ENCODE data around the gene NPTX1.
A peak's percentile ranks its signal among the peaks of the same experiment; 100 is the strongest.

Gene NPTX1

DNA sequence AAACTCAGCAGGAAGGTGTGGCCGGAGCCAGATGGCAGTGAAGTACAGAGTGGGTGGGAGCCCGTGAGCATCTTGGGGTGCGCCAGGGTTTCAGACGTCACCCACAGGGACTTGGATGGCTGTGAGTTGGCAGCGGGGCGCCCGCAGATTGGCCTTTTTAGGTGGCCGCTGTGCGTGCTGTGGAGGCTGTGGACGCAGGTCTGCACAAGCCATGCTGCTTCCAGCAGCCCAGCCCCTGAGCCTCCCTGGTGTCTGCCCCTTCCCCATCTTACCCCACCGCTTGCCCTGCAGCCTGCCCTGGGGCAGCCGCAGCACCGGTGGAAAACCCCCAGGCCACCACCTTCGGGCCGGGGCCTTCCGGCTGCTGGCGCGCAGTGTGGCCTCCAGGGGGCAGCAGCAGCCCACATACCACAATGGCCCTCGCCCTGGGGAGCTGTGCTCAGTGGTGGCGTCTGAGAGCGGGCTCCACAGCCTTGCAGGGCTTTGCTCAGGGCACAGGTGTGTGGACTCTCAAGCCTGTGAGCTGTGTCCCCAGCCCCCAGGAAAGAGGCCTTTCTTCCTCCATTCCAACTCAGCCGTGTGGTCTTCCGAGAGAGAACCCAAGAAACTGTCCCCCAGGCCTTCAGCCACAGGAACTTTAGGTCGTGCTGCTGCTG, 49.6 kb downstream of the NPTX1 start:
- TF ChIP-seq, protein P1, sequence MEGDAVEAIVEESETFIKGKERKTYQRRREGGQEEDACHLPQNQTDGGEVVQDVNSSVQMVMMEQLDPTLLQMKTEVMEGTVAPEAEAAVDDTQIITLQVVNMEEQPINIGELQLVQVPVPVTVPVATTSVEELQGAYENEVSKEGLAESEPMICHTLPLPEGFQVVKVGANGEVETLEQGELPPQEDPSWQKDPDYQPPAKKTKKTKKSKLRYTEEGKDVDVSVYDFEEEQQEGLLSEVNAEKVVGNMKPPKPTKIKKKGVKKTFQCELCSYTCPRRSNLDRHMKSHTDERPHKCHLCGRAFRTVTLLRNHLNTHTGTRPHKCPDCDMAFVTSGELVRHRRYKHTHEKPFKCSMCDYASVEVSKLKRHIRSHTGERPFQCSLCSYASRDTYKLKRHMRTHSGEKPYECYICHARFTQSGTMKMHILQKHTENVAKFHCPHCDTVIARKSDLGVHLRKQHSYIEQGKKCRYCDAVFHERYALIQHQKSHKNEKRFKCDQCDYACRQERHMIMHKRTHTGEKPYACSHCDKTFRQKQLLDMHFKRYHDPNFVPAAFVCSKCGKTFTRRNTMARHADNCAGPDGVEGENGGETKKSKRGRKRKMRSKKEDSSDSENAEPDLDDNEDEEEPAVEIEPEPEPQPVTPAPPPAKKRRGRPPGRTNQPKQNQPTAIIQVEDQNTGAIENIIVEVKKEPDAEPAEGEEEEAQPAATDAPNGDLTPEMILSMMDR (IDR thresholded peaks at IDR 0.05; ENCODE audit: borderline replicate concordance, control extremely low read depth, extremely low read depth, insufficient read depth, missing control alignments), result peak; percentile 97
- in situ Hi-C loops (cut with MboI; ENCODE audit: low sequenced_read_pairs, unreplicated experiment), result loop anchor here (5.0 kb wide), 1 partner anchor 551 kb away; no protein-coding TSS in a partner anchor
- DNase-seq (ENCODE audit: low spot score), result peak; percentile 97

DNA sequence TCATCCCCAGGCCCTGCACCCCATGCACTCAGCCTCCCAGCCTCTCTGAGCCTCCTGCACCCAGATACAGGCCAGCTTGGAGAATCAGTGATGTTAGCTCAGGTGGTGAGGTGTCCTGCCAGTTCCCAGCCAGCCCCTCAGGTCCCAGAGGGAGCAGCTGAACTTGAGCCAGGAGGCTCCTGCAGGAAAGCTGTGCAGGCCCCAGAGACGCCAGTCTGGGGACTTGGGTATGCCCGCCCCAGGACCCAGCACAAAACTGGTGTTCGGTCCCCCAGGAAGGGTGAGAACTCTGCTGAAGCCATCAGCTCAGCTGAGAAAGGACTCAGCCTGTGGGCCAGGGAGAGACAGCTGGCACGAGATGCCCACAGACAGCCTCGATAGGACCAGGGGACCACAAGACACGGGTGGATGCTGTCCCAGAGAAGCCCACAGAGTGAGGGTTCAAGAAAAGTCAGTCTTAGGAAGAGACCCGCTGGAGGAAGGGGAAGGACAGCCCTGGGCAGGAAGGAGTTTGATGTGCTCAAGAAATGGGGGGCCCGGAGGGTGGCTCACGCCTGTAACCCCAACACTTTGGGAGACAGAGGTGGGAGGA, 50.5 kb downstream of the NPTX1 start:
- TF ChIP-seq, protein P1 (IDR thresholded peaks at IDR 0.05; ENCODE audit: borderline replicate concordance, control extremely low read depth, extremely low read depth, insufficient read depth, missing control alignments), result no peak
- in situ Hi-C loops (cut with MboI; ENCODE audit: low sequenced_read_pairs, unreplicated experiment), result loop anchor here (5.0 kb wide), 1 partner anchor 551 kb away; no protein-coding TSS in a partner anchor
- no peak for DNase-seq (ENCODE audit: low spot score)

DNA sequence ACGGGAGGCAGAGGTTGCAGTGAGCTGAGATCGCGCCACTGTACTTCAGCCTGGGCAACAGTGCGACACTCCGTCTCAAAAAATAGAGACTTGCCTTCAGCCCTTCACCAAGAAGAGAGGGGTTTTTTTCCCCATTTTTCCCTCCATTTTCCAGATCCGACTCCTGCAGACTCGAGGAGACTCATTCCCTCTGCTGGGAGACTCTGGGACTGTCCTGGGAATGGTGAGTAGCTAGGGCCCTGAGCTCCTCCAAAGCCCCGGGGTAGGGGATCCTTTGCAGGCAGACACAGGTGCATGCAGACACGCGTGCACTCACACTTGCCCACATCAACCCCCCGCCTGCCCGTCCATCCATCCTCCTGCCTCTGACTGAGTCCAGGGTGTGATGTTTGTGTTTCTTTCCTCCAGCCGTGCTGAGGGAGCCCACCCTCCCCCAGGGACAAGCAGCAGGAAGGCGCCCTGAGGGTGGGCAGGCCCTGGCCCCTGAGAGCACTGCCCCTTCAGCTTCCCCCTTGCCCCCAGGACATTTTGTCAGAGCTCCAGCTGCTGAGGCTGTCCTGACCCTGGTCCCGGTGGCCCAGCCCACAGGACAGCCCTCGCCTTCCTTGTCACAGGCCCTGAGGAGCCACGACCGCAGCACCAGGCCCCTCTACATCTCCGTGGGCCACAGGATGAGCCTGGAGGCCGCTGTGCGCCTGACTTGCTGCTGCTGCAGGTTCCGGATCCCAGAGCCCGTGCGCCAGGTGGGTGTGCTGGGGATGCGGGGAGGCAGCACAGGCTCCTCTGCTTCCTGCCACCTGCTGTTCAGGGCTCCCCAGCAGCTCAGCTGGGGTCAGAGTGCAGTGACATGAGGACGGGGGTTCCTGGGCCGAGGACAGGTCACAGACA, 51.3 kb downstream of the NPTX1 start:
- in situ Hi-C loops (cut with MboI; ENCODE audit: low sequenced_read_pairs, unreplicated experiment), result loop anchor here (5.0 kb wide), 1 partner anchor 552 kb away; no protein-coding TSS in a partner anchor
- no peak for DNase-seq (ENCODE audit: low spot score)
- TF ChIP-seq, protein P1 (IDR thresholded peaks at IDR 0.05; ENCODE audit: borderline replicate concordance, control extremely low read depth, extremely low read depth, insufficient read depth, missing control alignments), result no peak

DNA sequence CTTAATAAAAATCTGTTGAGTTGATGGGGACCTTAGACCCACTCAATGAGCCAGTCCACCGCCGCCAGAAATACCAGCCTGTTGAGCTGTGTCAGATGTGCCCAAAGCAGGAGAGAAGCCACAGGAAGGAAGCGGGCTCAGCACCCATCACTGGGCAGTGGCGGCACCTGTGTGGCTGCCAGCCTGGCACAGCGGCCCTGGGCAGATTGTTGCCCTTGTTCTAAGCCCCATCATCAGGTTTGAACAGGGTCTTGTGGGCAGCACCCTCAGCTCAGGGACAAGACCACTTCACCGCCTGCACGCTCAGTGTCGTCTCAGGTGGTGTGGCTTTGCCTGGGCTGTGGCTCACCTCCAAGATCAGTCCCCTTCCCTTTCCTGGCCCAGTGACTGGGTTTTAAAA, 52.1 kb downstream of the NPTX1 start:
- TF ChIP-seq, protein P1 (IDR thresholded peaks at IDR 0.05; ENCODE audit: borderline replicate concordance, control extremely low read depth, extremely low read depth, insufficient read depth, missing control alignments), result no peak
- in situ Hi-C loops (cut with MboI; ENCODE audit: low sequenced_read_pairs, unreplicated experiment), result no loop called here
- DNase-seq (ENCODE audit: low spot score), result no peak

DNA sequence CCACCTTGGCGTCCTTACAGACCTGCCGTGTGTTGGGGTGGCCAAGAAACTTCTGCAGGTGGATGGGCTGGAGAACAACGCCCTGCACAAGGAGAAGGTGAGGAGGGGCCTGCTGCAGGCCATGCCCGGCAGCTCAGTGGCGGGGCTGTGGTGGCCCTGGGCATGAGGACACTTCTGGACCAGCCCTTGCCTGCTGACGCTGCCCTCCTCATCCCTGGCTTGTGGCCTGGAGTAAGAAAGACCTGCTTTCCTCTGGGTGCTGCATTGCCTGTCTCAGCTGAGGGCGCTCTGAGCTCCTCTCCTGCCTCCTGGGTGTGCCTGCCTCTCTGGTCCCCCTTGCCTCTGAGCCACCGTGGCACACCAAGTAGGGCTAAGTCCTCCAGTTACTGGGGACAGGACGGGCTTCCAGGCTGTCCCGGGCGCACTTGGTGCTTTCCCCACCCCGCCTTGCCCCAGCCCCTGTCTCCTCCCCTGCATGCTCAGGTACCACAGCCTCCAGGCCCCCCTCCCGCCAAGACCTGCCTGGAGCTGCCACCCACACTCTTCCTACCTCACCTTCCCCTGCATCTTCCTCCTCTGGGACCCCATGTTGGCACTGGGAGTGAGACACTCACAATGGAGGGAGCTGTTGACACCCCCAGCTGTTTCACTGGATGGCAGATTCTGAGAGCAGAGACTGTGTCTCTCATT, 52.7 kb downstream of the NPTX1 start:
- in situ Hi-C loops (cut with MboI; ENCODE audit: low sequenced_read_pairs, unreplicated experiment), result no loop called here
- no peak for DNase-seq (ENCODE audit: low spot score)
- TF ChIP-seq, protein P1 (IDR thresholded peaks at IDR 0.05; ENCODE audit: borderline replicate concordance, control extremely low read depth, extremely low read depth, insufficient read depth, missing control alignments), result no peak

DNA sequence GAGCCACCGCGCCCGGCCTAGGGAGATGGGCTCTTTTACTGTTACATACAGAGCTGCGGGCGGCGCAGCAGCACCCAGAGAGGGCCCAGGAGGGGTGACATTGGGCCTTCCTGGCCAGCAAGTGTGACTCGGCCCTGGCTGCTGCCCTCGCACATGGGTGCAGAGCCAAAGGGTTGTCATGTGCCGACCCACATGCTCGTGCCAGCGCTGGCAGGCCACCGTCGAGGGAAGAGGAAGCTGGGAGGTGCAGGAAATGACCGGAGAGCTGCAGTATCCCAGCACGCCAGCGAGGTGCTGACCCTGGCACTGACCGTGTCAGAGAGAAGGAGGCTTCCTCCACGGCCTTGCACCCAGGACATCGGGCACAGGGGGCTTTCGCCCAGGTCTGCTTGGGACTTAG, 53.4 kb downstream of the NPTX1 start:
- in situ Hi-C loops (cut with MboI; ENCODE audit: low sequenced_read_pairs, unreplicated experiment), result no loop called here
- TF ChIP-seq, protein P1 (IDR thresholded peaks at IDR 0.05; ENCODE audit: borderline replicate concordance, control extremely low read depth, extremely low read depth, insufficient read depth, missing control alignments), result no peak
- DNase-seq (ENCODE audit: low spot score), result no peak
